Trophoblast cell (in vitro differentiated cells and primary cell): Measurements from ENCODE around the gene TPMT. TPM values are rescaled to one million over a fixed set of nuclear protein-coding genes. Genes with fewer than 3 reads are reported as not detected.

Experiments used
- DNase-seq, 2 donors: peaks; one replicate each; pipeline ENCODE4 v3.0.0-alpha.2; 2016
- H2AFZ ChIP-seq: 2 replicates; pipeline ENCODE4 v1.6.1; 2013; ENCODE audit warnings: low read length, moderate library complexity, mild to moderate bottlenecking; ENCODE audit not compliant: insufficient read depth, poor library complexity
- H2AK5ac ChIP-seq: 2 replicates; pipeline ENCODE4 v1.6.1; 2013; ENCODE audit warnings: mild to moderate bottlenecking, low read length
- H2BK120ac ChIP-seq: 2 replicates; pipeline ENCODE4 v1.6.1; 2013; ENCODE audit warnings: low read length, mild to moderate bottlenecking, moderate library complexity; ENCODE audit not compliant: insufficient read depth, poor library complexity
- H2BK12ac ChIP-seq: 2 replicates; pipeline ENCODE4 v1.6.1; 2013; ENCODE audit warnings: mild to moderate bottlenecking, low read length, moderate library complexity
- H2BK5ac ChIP-seq: 2 replicates; pipeline ENCODE4 v1.6.1; 2013; ENCODE audit warnings: low read length, low read depth, moderate library complexity, mild to moderate bottlenecking; ENCODE audit not compliant: poor library complexity
- H3K14ac ChIP-seq: 2 replicates; pipeline ENCODE4 v1.6.1; 2013; ENCODE audit warnings: mild to moderate bottlenecking, low read length
- H3K18ac ChIP-seq: 2 replicates; pipeline ENCODE4 v1.6.1; 2013; ENCODE audit warnings: mild to moderate bottlenecking, low read length
- H3K23ac ChIP-seq: 2 replicates; pipeline ENCODE4 v1.6.1; 2013; ENCODE audit warnings: low read length
- H3K27ac ChIP-seq: 2 replicates; pipeline ENCODE4 v1.5.1; 2013; ENCODE audit warnings: low read depth, mild to moderate bottlenecking, inconsistent platforms, low read length, moderate library complexity
- H3K27me3 ChIP-seq: 2 replicates; pipeline ENCODE4 v1.6.1; 2013; ENCODE audit warnings: inconsistent platforms, mild to moderate bottlenecking, low read length, moderate library complexity; ENCODE audit not compliant: insufficient read depth
- H3K36me3 ChIP-seq, 2 experiments: 1 replicate in 1 of 2; 2 replicates in 1 of 2; pipeline ENCODE4 v1.6.1; 2013; ENCODE audit warnings: low read length in 2 of 2, mild to moderate bottlenecking in 2 of 2, moderate library complexity in 1 of 2; ENCODE audit not compliant: insufficient read depth in 2 of 2, control insufficient read depth in 1 of 2
- H3K4ac ChIP-seq: 2 replicates; pipeline ENCODE4 v1.6.1; 2013; ENCODE audit warnings: low read depth, mild to moderate bottlenecking, low read length, moderate library complexity
- H3K4me1 ChIP-seq, 2 experiments: 1 replicate in 1 of 2; 2 replicates in 1 of 2; pipeline ENCODE4 v1.6.1; 2013; ENCODE audit warnings: low read length in 2 of 2, mild to moderate bottlenecking in 2 of 2, moderate library complexity in 1 of 2; ENCODE audit not compliant: insufficient read depth in 2 of 2, control insufficient read depth in 1 of 2
- H3K4me2 ChIP-seq: 2 replicates; pipeline ENCODE4 v1.6.1; 2013; ENCODE audit warnings: inconsistent platforms, mild to moderate bottlenecking, low read length, moderate library complexity
- H3K4me3 ChIP-seq: 2 replicates; pipeline ENCODE4 v1.5.1; 2013; ENCODE audit warnings: mild to moderate bottlenecking, low read depth, low read length, inconsistent platforms
- H3K79me1 ChIP-seq: one replicate; pipeline ENCODE4 v1.6.1; 2013; ENCODE audit warnings: low read length
- H3K79me2 ChIP-seq: 2 replicates; pipeline ENCODE4 v1.6.1; 2013; ENCODE audit warnings: low read length, mild to moderate bottlenecking; ENCODE audit not compliant: control insufficient read depth, insufficient read depth, poor library complexity
- H3K9ac ChIP-seq: 2 replicates; pipeline ENCODE4 v1.6.1; 2013; ENCODE audit warnings: mild to moderate bottlenecking, low read length
- H3K9me3 ChIP-seq: 2 replicates; pipeline ENCODE4 v1.6.1; 2013; ENCODE audit warnings: low read depth, mild to moderate bottlenecking, control low read depth, inconsistent platforms, low read length; ENCODE audit not compliant: insufficient read depth
- H4K12ac ChIP-seq: 2 replicates; pipeline ENCODE4 v1.6.1; 2013; ENCODE audit warnings: low read depth, mild to moderate bottlenecking, low read length, moderate library complexity
- H4K8ac ChIP-seq: 2 replicates; pipeline ENCODE4 v1.6.1; 2013; ENCODE audit warnings: low read depth, mild to moderate bottlenecking, low read length, moderate library complexity
- H4K91ac ChIP-seq: one replicate; pipeline ENCODE4 v1.6.1; 2013; ENCODE audit warnings: low read depth, mild to moderate bottlenecking, low read length, moderate library complexity
- WGBS: extraction: QIAGEN DNeasy Blood & Tissue Kit; methylation state at CpG from one replicate; pipeline ENCODE4 v1.1.7; 2013; ENCODE audit warnings: missing lambda C conversion rate; ENCODE audit not compliant: insufficient read length, insufficient coverage; ENCODE audit errors: extremely low coverage; 5-methylcytosine and 5-hydroxymethylcytosine counted together
- polyA plus RNA-seq: library from polyadenylated mRNA; stranded (reverse); fragments of 200-250 nt; gene quantifications from 2 replicates; pipeline ENCODE4 v1.2.3, GENCODE V29; 2013

Gene TPMT
- polyA plus RNA-seq: 12.5 and 12.9 TPM in 2 replicates

DNA sequence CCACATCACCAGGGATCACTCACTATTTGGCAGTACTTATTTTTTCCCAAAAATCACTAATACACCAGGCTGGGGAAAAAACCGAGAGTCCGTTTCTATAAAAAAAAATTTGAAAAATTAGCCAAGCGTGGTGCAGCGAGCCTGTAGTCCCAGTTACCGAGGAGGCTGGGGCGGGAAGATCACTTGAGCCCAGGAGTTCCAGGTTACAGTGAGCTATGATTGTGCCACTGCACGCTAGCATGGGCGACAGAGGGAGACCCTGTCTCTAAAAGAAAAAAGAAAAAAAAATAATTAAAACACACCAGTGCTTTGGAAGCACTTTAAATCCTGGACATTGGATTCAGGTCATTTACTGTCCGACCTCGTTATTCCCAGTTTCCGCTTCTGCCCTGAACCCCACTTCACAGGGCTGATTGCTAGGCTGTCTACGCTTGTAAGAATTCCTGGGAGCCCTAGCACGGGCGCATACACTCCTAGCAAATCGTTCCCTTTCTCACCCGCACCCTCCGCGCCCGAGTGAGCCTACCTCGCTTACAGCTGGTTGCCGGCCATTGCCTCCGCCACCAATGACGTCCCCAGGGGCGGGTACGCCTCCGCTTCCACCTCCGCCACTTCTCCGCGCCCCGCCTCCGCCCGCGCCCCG is at the start of gene TPMT:
TSS of gene TPMT (minus strand) at position 571 of the 643 bp plus-strand sequence. CDS start 5,950 bp downstream, outside the sequence.
- Histone ChIP-seq H3K79me1 (peaks cover 9% of the 10 kb centered on the region), H3K9me3 (no peaks in the 10 kb centered on the region), H2AK5ac (no peak within 1 kb of the TSS), H3K4me1 (peaks cover 3 to 6% of the 10 kb centered on the region in 2 experiments), H3K23ac (no peak within 1 kb of the TSS), H3K27ac (peak within 1 kb of the TSS; percentile 58), H3K14ac (peak within 1 kb of the TSS; percentile 93), H4K8ac (peak within 1 kb of the TSS; percentile 91), H2BK12ac (peak within 1 kb of the TSS; percentile 32), H3K18ac (peak within 1 kb of the TSS; percentile 86), H3K79me2 (peaks cover 5% of the 10 kb centered on the region), H2BK120ac (peak within 1 kb of the TSS; percentile 73), H4K12ac (peak within 1 kb of the TSS; percentile 86), H2BK5ac (peak within 1 kb of the TSS; percentile 90), H3K4me2 (peak within 1 kb of the TSS; percentile 93), H3K4me3 (peak within 1 kb of the TSS; percentile 84), H2AFZ (peak within 1 kb of the TSS; percentile 98), H4K91ac (peak within 1 kb of the TSS; percentile 89), H3K4ac (peak within 1 kb of the TSS; percentile 34), H3K36me3 (no peaks in the 10 kb centered on the region), H3K27me3 (no peaks in the 10 kb centered on the region), H3K9ac (peak within 1 kb of the TSS; percentile 45)
- DNase-seq: peak in 1 of 2 donors; percentile 28
- WGBS: no CpG with 5 or more reads among the region's 34 CpGs

DNA sequence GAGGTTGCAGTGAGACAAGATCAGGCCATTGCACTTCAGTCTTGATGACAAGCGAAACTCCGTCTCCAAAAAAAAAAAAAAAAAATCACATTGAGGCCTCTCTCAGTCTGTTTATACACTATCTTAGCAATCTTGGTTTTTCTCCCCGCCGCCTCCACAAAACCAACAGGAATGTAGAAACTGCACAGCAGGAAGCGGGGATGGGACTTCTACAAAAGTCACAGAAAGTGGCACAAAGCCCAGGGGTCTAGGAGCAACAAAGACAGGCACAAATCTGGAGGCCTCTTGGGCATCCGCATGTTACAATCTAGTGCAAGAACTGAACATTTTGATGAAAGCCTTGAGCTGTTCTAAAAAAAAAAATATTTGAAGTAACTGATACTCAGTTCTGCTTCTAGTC is 48.9 kb upstream of the TPMT start:
- no peak overlapping the region for H2BK5ac ChIP-seq
- no peak overlapping the region for H3K4me3 ChIP-seq
- no peak overlapping the region for H3K4ac ChIP-seq
- no peak overlapping the region for H2BK12ac ChIP-seq
- H3K4me2 ChIP-seq: no peak overlapping the region
- H3K4me1 ChIP-seq: no peaks in the 10 kb centered on the region
- no peak overlapping the region for H2BK120ac ChIP-seq
- H3K23ac ChIP-seq: no peak overlapping the region
- no peak overlapping the region for H4K12ac ChIP-seq
- H3K36me3 ChIP-seq: peaks cover 6 to 8% of the 10 kb centered on the region in 2 experiments
- no peak for DNase-seq
- H2AK5ac ChIP-seq: no peak overlapping the region
- H3K14ac ChIP-seq: no peak overlapping the region
- no peaks in the 10 kb centered on the region for H3K9me3 ChIP-seq
- H3K79me1 ChIP-seq: no peaks in the 10 kb centered on the region
- no peak overlapping the region for H3K18ac ChIP-seq
- H3K79me2 ChIP-seq: no peaks in the 10 kb centered on the region
- H3K27me3 ChIP-seq: no peaks in the 10 kb centered on the region
- no CpG with 5 or more reads among the region's 6 CpGs for WGBS
- H3K27ac ChIP-seq: no peak overlapping the region
- H3K9ac ChIP-seq: no peak overlapping the region
- no peak overlapping the region for H4K91ac ChIP-seq
- no peak overlapping the region for H2AFZ ChIP-seq
- H4K8ac ChIP-seq: no peak overlapping the region

DNA sequence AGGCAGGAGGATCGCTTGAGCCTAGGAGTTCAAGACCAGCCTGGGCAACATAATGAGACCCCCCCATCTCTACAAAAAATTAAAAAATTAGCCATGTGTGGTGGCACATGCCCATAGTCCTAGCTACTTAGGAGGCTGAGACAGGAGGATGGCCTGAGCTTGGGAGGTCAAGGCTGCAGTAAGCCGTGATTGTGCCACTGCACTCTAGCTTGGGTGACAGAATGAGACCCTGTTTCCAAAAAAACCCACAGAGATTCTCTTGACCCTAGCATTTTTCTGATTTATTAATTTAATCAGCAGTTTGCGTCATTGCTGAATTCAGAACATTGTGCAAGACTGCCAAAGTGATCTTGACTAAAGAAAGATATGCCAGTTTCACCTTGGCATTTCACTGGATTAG is 37.1 kb upstream of the TPMT start:
- no CpG with 5 or more reads among the region's 3 CpGs for WGBS

DNA sequence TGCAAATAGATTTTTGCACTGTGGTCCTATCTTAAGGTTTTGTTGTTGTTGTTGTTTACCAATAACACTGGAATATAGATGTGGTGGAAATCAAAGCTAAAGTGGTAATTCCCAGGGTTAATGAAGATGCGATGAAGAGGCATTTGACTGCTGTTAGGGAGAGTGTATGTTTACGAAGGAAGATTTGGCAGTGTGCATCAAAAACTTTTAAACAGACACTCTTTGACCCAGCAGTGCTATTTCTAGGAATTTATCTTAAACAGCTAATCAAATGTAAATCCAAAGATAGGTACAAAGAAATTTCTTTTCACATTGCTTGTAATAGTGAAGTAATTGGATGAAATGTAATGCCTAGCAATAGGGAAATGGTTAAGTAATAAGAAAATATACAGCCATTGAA is 34.3 kb upstream of the TPMT start:
- Histone ChIP-seq H2BK120ac (no peak overlapping the region), H2AFZ (no peak overlapping the region), H3K4ac (no peak overlapping the region), H4K8ac (no peak overlapping the region), H3K4me1 (peaks cover 2 to 3% of the 10 kb centered on the region in 2 experiments), H3K79me2 (no peaks in the 10 kb centered on the region), H3K4me2 (no peak overlapping the region), H4K91ac (no peak overlapping the region), H3K4me3 (no peak overlapping the region), H3K18ac (no peak overlapping the region), H3K27ac (no peak overlapping the region), H4K12ac (no peak overlapping the region), H3K27me3 (no peaks in the 10 kb centered on the region), H2BK12ac (no peak overlapping the region), H3K9me3 (no peaks in the 10 kb centered on the region), H2AK5ac (no peak overlapping the region), H3K9ac (no peak overlapping the region), H3K14ac (no peak overlapping the region), H3K79me1 (no peaks in the 10 kb centered on the region), H2BK5ac (no peak overlapping the region), H3K36me3 (no peaks in the 10 kb centered on the region), H3K23ac (no peak overlapping the region)
- no CpG with 5 or more reads among the region's 2 CpGs for WGBS
- no peak for DNase-seq

More for the DNA sequence above, 37.1 kb upstream of the TPMT start:
- Histone ChIP-seq H2BK12ac (no peak overlapping the region), H3K27me3 (no peaks in the 10 kb centered on the region), H3K9me3 (no peaks in the 10 kb centered on the region), H3K14ac (no peak overlapping the region), H2AK5ac (no peak overlapping the region), H3K27ac (no peak overlapping the region), H3K79me2 (no peaks in the 10 kb centered on the region), H3K18ac (no peak overlapping the region), H3K36me3 (no peaks in the 10 kb centered on the region), H4K91ac (no peak overlapping the region), H4K8ac (no peak overlapping the region), H3K79me1 (no peaks in the 10 kb centered on the region), H3K9ac (no peak overlapping the region), H3K23ac (no peak overlapping the region), H3K4ac (no peak overlapping the region), H3K4me1 (no peaks in the 10 kb centered on the region), H2AFZ (no peak overlapping the region), H4K12ac (no peak overlapping the region), H2BK5ac (no peak overlapping the region), H3K4me2 (no peak overlapping the region), H3K4me3 (no peak overlapping the region), H2BK120ac (no peak overlapping the region)
- no peak for DNase-seq
